ENCODE results near the gene EGFL7. TPM values are rescaled to one million over a fixed set of nuclear protein-coding genes. Genes with fewer than 3 reads are reported as not detected.
A peak's percentile ranks its signal among the peaks of the same experiment; 100 is the strongest.

The EGFL7 gene
- total RNA-seq, 1 donor from 2014 or later, result 38.2 TPM

DNA sequence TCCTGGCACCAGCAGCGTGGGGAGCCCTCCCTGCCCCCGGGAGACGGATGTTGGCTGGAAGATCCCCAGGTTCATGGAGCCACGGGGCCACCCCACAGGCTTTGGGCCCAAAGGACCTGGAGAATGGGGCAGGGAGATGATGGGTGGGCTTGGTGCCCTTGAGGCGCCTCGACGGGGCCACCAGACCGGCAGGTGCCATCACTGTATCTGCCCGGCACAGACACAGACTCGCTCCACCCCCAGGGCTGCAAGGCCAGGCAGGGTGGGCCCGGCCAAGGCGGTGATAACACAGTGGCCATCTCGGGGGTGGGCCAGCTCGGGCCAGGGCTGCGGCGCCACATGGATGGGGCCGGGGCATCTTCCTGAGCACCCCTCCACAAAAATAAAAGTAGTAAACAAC, 35.0 kb upstream of the EGFL7 start:
- peaks cover 29% of the 10 kb centered on the region for H3K4me1 Mint-ChIP-seq
- TF ChIP-seq CTCF (IDR thresholded peaks at IDR 0.05; ENCODE audit: unreplicated experiment), result peak; percentile 2
- no peaks in the 10 kb centered on the region for H3K36me3 Mint-ChIP-seq
- no peaks in the 10 kb centered on the region for H3K27me3 Mint-ChIP-seq (ENCODE audit: low read depth)
- DNase-seq (ENCODE audit: low spot score in 2 of 2, unreplicated experiment in 2 of 2), result no peak
- no peaks in the 10 kb centered on the region for H3K9me3 Mint-ChIP-seq
- H3K4me3 Mint-ChIP-seq, result no peak overlapping the region
- peak overlapping the region; percentile 78 for H3K27ac Mint-ChIP-seq

DNA sequence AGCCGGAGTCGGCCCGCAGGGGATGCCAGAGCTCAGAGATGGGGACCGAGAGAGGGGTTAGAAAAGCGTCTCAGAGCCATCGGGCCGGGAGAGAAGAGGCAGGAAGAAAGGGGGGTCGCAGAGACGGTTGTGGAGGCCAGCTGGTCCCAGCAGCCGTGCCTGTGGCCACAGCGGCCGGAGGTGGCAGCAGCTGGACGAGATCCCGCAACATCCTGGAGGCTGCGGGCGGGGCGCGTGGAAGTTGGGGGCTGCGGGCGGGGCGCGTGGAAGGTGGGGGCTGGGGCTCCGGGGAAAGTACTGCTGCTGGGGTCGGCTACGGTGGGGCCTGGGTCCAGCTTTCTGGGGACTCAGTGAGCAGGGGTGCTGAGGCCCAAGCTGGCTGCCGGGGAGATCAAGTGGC, 34.4 kb upstream of the EGFL7 start:
- H3K27ac Mint-ChIP-seq, result no peak overlapping the region

GRCh38 chr9:136629001-136629878, 33.5 kb upstream of the EGFL7 start:
- DNase-seq (ENCODE audit: low spot score in 2 of 2, unreplicated experiment in 2 of 2), result no peak

More for the DNA sequence above, 34.4 kb upstream of the EGFL7 start:
- H3K9me3 Mint-ChIP-seq, result no peaks in the 10 kb centered on the region
- no peak for TF ChIP-seq CTCF (IDR thresholded peaks at IDR 0.05; ENCODE audit: unreplicated experiment)
- H3K4me3 Mint-ChIP-seq, result no peak overlapping the region
- DNase-seq (ENCODE audit: low spot score in 2 of 2, unreplicated experiment in 2 of 2), result peak in 1 of 2 experiments; percentile 17
- peaks cover 27% of the 10 kb centered on the region for H3K4me1 Mint-ChIP-seq
- H3K27me3 Mint-ChIP-seq (ENCODE audit: low read depth), result no peaks in the 10 kb centered on the region
- no peaks in the 10 kb centered on the region for H3K36me3 Mint-ChIP-seq

DNA sequence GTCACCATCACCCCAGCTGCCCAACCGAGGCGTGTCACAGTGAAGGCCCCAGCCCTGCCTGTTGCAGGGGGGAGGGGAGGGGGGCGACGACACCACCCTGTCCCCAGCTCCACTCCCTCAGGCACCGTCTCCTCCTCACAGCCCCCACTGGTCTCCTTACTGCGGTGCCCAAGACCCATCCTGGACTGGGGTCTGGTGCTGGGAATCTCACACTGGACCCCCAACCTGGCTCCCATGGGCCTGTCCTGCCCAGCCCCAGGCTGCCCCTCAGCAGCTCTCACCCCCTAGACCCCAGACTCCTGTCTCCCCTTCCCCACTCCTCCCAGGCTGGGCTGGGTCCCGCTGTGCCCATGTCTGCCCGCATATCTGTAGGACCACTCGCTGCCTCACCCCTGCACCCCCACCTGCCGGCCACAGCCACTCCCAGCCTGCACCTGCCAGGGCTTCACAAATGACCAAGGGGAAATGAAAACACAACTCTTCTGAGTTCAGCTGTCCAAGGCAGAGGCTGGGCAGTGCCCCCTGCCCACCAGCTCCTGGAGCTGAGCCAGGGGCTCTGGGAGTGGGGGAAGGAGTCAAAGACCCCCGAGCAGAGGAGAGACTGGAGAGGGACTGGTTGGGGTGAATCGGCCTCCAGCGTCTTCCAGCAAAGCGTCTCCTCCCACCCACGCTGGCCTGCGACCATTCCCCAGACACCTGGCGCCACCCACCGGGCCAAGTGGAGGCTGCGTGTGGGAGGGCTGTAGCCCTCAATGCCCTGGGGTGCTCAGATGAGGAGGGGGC, 32.6 kb upstream of the EGFL7 start:
- peak; percentile 60 to 80 for DNase-seq (ENCODE audit: low spot score in 2 of 2, unreplicated experiment in 2 of 2)
- Mint-ChIP-seq H3K27me3 (ENCODE audit: low read depth) (peaks cover 5% of the 10 kb centered on the region), H3K9me3 (no peaks in the 10 kb centered on the region), H3K4me3 (no peak overlapping the region), H3K4me1 (peaks cover 20% of the 10 kb centered on the region), H3K27ac (peak overlapping the region; percentile 30), H3K36me3 (no peaks in the 10 kb centered on the region)
- TF ChIP-seq CTCF (IDR thresholded peaks at IDR 0.05; ENCODE audit: unreplicated experiment), result peak; percentile 52

More at GRCh38 chr9:136629001-136629878, 33.5 kb upstream of the EGFL7 start:
- TF ChIP-seq CTCF (IDR thresholded peaks at IDR 0.05; ENCODE audit: unreplicated experiment), result no peak
- H3K9me3 Mint-ChIP-seq, result no peaks in the 10 kb centered on the region
- H3K27ac Mint-ChIP-seq, result no peak overlapping the region
- H3K4me1 Mint-ChIP-seq, result peaks cover 25% of the 10 kb centered on the region
- H3K4me3 Mint-ChIP-seq, result no peak overlapping the region
- no peaks in the 10 kb centered on the region for H3K36me3 Mint-ChIP-seq
- no peaks in the 10 kb centered on the region for H3K27me3 Mint-ChIP-seq (ENCODE audit: low read depth)

DNA sequence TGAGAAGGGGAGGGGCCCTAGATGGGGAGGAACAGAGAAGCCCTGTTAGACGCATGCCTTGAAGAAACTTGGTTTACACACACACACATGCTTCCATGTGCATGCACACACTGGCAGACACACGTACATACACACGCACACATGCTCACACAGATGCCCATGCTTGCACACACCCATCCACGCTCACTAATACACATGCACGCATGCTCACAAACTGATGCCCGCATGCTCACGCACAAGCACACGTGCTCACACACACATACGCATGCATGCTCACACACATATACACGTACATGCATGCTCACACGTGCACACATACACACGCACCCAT, 32.1 kb upstream of the EGFL7 start:
- Mint-ChIP-seq H3K27me3 (ENCODE audit: low read depth) (peaks cover 5% of the 10 kb centered on the region), H3K36me3 (no peaks in the 10 kb centered on the region), H3K9me3 (no peaks in the 10 kb centered on the region), H3K4me1 (peaks cover 14% of the 10 kb centered on the region), H3K4me3 (no peak overlapping the region), H3K27ac (peak overlapping the region; percentile 26)
- no peak for TF ChIP-seq CTCF (IDR thresholded peaks at IDR 0.05; ENCODE audit: unreplicated experiment)
- DNase-seq (ENCODE audit: low spot score in 2 of 2, unreplicated experiment in 2 of 2), result no peak

All from mesothelial cell of epicardium (in vitro differentiated cells).